Right atrium auricular region (tissue), 2 donors: ENCODE measurements around the gene TRIM52. TPM values are rescaled to one million over a fixed set of nuclear protein-coding genes. Genes with fewer than 3 reads are reported as not detected.
"Not testable (repeated sequence)": the region's sequence is repeated elsewhere in the genome, so short reads cannot be mapped to it uniquely, and the experiment has no call there.

Experiments used
- DNase-seq: peaks from one replicate; pipeline ENCODE4 v3.0.0-alpha.2; 2019; ENCODE audit warnings: low spot score
- H3K27ac ChIP-seq, 2 donors: fragments of 200-600 bp; sonication (generic); 1 replicate in 1 of 2; 2 replicates in 1 of 2; pipeline ENCODE4 v1.5.1; 2016 to 2019
- H3K27me3 ChIP-seq, 2 donors: fragments of 200-600 bp; sonication (generic); one replicate each; pipeline versions ENCODE4 v1.5.1 to v1.6.0; 2017 to 2019
- H3K36me3 ChIP-seq: fragments of 200-600 bp; sonication (generic); one replicate; pipeline ENCODE4 v1.5.1; 2016
- H3K4me1 ChIP-seq, 2 donors: fragments of 200-600 bp; sonication (generic); one replicate each; pipeline versions ENCODE4 v1.5.1 to v1.6.0; 2017 to 2019
- H3K4me3 ChIP-seq, 2 donors: fragments of 200-600 bp; sonication (generic); 1 replicate in 1 of 2; 2 replicates in 1 of 2; pipeline ENCODE4 v1.5.1; 2017 to 2019; ENCODE audit warnings: mild to moderate bottlenecking in 1 of 2, moderate library complexity in 1 of 2
- H3K9me3 ChIP-seq, 2 donors: fragments of 200-600 bp; sonication (generic); one replicate each; pipeline ENCODE4 v1.5.1; 2019
- total RNA-seq, 2 donors: library from RNA; depleted of rRNA; stranded (reverse); fragments of >200 nt; gene quantifications; one replicate each; pipeline ENCODE4 v1.1.0, GENCODE V29; 2016
- TF ChIP-seq, protein P1 (sequence below), 2 donors: fragments of 200-600 bp; sonication (generic); IDR thresholded peaks; one replicate each; pipeline ENCODE4 v1.5.1; 2019; ENCODE audit warnings: antibody characterized with exemption in 2 of 2

The TRIM52 gene
- 1 to 10 TPM; 4.4 to 9.1 TPM for total RNA-seq

DNA sequence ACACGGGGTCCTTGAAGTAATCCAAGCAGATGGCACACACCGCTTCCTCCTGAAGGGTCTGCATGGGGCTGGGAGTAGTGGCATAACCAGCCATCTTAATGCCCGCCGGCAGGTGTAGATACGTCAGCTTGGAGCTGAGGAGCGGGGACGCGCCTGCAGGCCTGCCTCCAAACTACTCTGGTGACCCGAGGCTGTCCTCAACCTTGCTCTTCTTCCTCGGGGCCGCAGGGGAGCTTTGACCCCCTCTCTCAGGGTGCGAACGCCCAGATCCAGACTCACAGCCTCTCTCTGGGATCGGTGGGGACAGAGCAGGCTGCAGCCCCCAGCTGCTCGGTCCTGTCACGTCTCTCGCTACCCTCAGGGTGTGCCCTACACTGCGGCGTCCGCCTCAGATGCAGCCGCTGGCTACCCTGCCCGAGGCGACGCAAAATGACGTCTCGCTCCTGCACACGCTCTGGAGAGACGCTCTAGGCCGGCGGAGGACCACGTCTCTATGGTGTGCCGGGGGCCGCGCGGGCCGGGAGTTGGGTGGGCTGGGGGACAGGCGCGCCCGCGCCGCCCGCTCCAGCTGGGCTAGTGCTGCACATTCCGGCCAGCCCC is at the start of gene TRIM52:
Gene TRIM52 (minus strand): TSS at position 424 of the 600 bp plus-strand sequence. CDS start 330 bp downstream, at position 94.
- Histone ChIP-seq H3K4me1 (peaks cover 0 to 54% of the 10 kb centered on the region in 2 donors), H3K9me3 (no peaks in the 10 kb centered on the region), H3K4me3 (peak within 1 kb of the TSS; percentile 64 to 94), H3K36me3 (peaks cover 8% of the 10 kb centered on the region), H3K27ac (peak within 1 kb of the TSS; percentile 95 to 100), H3K27me3 (no peaks in the 10 kb centered on the region)
- TF ChIP-seq, protein P1, sequence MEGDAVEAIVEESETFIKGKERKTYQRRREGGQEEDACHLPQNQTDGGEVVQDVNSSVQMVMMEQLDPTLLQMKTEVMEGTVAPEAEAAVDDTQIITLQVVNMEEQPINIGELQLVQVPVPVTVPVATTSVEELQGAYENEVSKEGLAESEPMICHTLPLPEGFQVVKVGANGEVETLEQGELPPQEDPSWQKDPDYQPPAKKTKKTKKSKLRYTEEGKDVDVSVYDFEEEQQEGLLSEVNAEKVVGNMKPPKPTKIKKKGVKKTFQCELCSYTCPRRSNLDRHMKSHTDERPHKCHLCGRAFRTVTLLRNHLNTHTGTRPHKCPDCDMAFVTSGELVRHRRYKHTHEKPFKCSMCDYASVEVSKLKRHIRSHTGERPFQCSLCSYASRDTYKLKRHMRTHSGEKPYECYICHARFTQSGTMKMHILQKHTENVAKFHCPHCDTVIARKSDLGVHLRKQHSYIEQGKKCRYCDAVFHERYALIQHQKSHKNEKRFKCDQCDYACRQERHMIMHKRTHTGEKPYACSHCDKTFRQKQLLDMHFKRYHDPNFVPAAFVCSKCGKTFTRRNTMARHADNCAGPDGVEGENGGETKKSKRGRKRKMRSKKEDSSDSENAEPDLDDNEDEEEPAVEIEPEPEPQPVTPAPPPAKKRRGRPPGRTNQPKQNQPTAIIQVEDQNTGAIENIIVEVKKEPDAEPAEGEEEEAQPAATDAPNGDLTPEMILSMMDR (IDR thresholded peaks at IDR 0.05): no peak
- peak; percentile 90 for DNase-seq

DNA sequence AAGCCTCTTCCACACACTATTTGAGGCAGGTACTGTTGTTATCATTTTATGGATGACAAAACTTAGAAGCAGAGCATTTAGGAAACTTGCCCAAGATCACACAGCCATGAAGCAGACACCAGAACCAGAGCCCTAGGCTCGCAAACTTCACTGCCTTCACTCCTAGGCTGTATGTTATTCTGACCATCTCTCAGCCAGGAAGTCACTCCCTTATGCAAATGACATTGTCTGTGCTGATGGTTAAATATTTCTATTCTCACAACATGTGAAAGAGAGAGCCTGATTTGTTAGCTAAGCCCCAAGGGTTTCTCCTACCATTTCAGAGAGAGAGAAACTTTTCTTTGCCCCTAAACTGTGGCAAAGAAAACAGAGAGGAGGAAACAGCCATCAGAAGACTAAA is 26.4 kb upstream of the TRIM52 start:
- H3K36me3 ChIP-seq, H3K4me1 ChIP-seq, H3K4me3 ChIP-seq, H3K27me3 ChIP-seq, DNase-seq, H3K27ac ChIP-seq, H3K9me3 ChIP-seq: not testable (repeated sequence)

DNA sequence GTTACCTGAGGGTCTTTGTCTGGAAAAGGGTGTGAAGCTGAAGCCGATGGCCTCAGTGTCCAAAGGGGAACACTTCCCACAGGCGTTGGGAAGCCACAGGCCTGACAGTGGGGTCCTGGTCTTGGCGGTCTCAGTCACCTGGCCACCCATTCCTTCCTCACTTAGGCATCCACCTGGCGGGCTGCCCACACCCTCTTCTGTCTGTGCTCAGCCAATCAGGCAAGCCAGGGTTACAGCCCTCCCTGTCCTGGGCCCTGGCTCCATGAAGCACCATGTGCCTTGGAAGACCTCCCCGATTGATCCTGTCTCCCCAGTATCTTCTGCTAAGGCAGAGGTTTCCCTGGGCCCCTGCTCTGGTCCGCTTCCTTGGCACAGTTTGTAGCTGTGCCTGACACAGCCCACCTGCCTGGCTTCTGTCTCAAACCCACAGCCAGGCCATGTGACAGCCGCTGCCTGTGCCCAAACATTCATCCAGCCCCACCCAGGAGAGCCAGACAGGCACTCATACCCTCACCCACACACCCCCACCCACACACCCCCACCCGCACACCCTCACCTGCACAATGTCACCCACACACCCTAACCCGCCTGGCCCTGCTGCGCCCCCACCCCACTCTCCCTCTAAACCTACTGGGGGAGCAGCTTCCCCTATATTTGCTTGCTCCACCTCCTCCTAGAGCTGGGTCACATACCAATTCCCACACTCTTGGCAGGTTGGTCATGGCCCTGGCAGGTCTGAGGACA is 25.2 kb upstream of the TRIM52 start:
- not testable (repeated sequence) for DNase-seq, H3K36me3 ChIP-seq, H3K4me3 ChIP-seq, H3K9me3 ChIP-seq, H3K4me1 ChIP-seq, H3K27ac ChIP-seq, H3K27me3 ChIP-seq

DNA sequence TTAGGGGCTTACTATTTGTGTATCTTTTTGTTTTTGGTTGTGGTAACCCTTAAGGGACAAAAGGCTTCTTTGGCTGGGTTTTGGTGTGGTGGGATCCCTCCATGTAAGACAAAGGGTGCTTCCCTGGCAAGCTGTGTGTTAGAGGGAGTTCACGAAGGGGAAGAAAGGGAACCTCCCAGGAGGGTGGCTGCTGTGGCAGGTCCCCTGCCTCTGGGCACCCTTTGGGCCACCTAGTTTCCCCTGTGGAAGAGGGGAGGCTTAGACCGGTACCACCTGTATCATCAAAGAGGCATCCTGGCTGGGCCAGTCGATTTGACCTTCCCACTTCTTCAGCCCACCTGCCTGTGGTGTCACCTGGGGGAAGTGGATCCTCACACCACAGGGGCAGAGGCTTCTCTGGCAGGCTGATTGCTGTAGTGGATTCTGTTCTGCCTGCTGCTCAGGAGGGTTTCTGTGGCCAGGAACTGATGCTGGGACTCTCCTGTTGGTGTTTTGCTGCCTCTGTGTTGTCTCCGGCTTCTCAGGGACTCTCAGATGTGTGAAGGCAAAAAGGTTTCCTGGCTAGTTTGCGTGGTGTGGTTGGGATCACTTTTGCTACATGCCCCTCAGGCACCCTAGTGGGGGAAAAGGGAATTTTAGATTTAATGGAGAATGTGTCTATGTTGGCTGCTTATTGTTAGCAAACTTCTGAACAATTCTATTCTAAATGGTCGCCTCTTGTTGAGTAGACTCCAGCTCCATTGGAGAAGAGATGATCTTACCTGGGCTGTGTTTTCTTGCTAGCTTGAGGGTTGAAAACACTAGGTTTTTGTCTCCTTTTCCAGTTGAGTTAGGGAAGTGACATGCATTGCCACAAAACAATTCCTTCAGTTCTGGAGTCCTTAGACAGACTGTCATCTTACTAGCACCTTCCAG is 23.2 kb upstream of the TRIM52 start:
- not testable (repeated sequence) for H3K4me1 ChIP-seq, DNase-seq, H3K27me3 ChIP-seq, H3K9me3 ChIP-seq, H3K4me3 ChIP-seq, H3K36me3 ChIP-seq, H3K27ac ChIP-seq
- TF ChIP-seq, protein P1 (IDR thresholded peaks at IDR 0.05): peak; percentile 15 to 47

DNA sequence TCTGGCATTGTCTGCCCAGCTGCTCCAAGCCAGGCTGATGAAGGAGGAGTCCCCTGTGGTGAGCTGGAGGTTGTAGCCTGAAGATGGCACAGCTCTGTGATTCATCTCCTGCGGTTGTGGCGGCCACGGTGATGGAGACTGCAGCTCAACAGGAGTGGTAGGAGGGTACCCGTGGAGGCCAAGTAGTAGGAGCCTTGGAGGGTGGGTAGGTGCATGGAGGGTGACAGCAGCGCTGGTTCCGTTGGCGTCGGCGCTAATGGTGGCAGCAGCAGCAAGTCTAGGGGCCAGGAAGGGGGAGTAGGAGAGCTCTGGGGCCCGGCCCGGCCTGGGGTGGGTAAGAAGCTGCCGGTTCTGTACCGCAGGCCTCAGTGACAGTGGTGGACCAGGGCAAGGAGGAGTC is 22.4 kb upstream of the TRIM52 start:
- Histone ChIP-seq H3K27ac (no peak overlapping the region), H3K4me3 (no peak overlapping the region), H3K36me3 (no peaks in the 10 kb centered on the region), H3K27me3 (no peaks in the 10 kb centered on the region), H3K9me3 (no peaks in the 10 kb centered on the region), H3K4me1 (no peaks in the 10 kb centered on the region)
- DNase-seq: no peak
- TF ChIP-seq, protein P1 (IDR thresholded peaks at IDR 0.05): no peak

DNA sequence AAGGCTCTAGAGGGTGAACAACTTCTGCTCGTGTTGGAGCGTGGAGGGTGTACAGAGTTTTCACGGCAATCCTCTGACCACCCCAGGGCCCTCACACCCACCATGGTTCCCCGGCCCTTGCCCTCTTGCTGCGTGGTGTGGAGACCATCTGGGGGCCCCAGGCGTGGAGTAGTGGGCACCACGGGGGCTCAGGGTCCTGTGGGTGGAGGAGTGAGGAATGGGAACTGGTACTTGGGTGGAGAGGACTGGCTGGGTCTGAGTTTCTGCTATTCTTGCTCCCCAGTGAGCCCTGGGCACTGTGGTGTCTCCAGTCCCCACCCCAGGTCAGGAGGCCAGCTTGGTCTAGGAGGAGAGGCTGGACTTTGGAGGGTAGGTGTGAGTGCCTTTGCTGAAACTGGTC is 21.9 kb upstream of the TRIM52 start:
- TF ChIP-seq, protein P1 (IDR thresholded peaks at IDR 0.05): no peak
- no peak overlapping the region for H3K27ac ChIP-seq
- no peaks in the 10 kb centered on the region for H3K36me3 ChIP-seq
- H3K4me3 ChIP-seq: no peak overlapping the region
- no peak for DNase-seq
- H3K27me3 ChIP-seq: no peaks in the 10 kb centered on the region
- H3K4me1 ChIP-seq: no peaks in the 10 kb centered on the region
- no peaks in the 10 kb centered on the region for H3K9me3 ChIP-seq

DNA sequence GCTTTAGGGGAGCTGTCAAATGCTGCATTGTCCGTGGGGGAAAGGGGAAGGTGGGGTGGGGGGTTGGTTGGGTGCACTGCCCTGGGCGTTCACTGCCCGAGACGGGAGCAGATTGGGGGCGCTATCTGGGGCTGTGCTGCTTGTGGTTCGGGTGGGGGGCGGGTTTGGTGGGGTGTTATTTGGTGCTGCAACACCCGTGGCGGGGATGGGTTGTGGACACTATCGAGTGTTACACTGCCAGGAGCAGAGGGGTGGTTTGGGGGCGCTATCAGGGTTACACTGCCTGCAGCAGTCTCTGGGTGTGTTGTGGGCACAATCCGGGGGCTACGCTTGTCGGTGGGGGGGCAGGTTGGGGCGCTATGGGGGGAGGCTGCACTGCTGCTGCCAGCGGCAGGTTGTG is 21.5 kb upstream of the TRIM52 start:
- H3K36me3 ChIP-seq, DNase-seq, H3K27me3 ChIP-seq, H3K27ac ChIP-seq, H3K9me3 ChIP-seq, H3K4me3 ChIP-seq, H3K4me1 ChIP-seq: not testable (repeated sequence)
